Measurements from ENCODE around the gene SAP130.

The SAP130 gene

DNA sequence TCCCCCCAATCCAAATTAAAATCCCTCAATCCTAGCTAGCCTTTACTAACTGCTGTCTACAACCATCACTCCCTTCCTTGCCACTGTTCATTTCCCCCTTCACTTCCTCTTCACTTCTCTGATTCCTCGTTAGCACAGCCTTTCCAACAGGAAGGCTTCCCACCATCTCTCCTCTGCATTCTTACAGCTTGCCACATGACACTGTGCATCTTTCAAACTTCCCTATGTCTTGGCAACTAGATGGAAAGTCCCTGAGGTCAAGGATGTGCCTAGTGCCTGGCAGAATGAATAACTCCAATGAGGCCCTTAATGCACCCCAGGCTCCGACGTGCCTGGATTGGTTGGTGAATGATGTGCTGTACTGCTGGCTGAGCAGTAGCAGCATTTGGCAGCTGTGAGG is 15.2 kb downstream of the SAP130 start:
- Histone ChIP-seq H3K18ac (ENCODE audit: low read length) (no peak overlapping the region), H2BK12ac (ENCODE audit: low read length) (no peak overlapping the region), H3K4me2 (ENCODE audit: low read length) (no peak overlapping the region), H4K8ac (ENCODE audit: low read depth, low read length) (no peak overlapping the region), H2BK5ac (ENCODE audit: low read depth, low read length, poor library complexity) (no peak overlapping the region), H3K36me3 (ENCODE audit: control insufficient read depth in 1 of 2, insufficient read depth in 2 of 2, low read length in 2 of 2) (peaks cover 53 to 81% of the 10 kb centered on the region in 2 experiments), H3K79me1 (ENCODE audit: low read length) (no peaks in the 10 kb centered on the region), H3K23ac (ENCODE audit: low read length) (no peak overlapping the region), H3K79me2 (ENCODE audit: control insufficient read depth, insufficient read depth, low read length, poor library complexity) (no peaks in the 10 kb centered on the region), H3K9me3 (ENCODE audit: insufficient read depth, low read depth, low read length) (no peaks in the 10 kb centered on the region), H3K27ac (ENCODE audit: low read depth, low read length) (no peak overlapping the region), H3K27me3 (ENCODE audit: insufficient read depth, low read length) (no peaks in the 10 kb centered on the region), H4K91ac (ENCODE audit: low read depth, low read length) (no peak overlapping the region), H3K4ac (ENCODE audit: low read depth, low read length) (no peak overlapping the region), H2AFZ (ENCODE audit: insufficient read depth, low read length, poor library complexity) (no peak overlapping the region), H3K14ac (ENCODE audit: low read length) (no peak overlapping the region), H2AK5ac (ENCODE audit: low read length) (no peak overlapping the region), H4K12ac (ENCODE audit: low read depth, low read length) (no peak overlapping the region), H3K9ac (ENCODE audit: low read length) (peak overlapping the region; percentile 7), H3K4me1 (ENCODE audit: control insufficient read depth in 1 of 2, insufficient read depth in 2 of 2, low read length in 2 of 2) (no peaks in the 10 kb centered on the region), H3K4me3 (ENCODE audit: low read depth, low read length) (no peak overlapping the region), H2BK120ac (ENCODE audit: insufficient read depth, low read length, poor library complexity) (no peak overlapping the region)
- DNase-seq = no peak
- WGBS (ENCODE audit: extremely low coverage, insufficient coverage, insufficient read length) = no CpG with 5 or more reads among the region's 3 CpGs

DNA sequence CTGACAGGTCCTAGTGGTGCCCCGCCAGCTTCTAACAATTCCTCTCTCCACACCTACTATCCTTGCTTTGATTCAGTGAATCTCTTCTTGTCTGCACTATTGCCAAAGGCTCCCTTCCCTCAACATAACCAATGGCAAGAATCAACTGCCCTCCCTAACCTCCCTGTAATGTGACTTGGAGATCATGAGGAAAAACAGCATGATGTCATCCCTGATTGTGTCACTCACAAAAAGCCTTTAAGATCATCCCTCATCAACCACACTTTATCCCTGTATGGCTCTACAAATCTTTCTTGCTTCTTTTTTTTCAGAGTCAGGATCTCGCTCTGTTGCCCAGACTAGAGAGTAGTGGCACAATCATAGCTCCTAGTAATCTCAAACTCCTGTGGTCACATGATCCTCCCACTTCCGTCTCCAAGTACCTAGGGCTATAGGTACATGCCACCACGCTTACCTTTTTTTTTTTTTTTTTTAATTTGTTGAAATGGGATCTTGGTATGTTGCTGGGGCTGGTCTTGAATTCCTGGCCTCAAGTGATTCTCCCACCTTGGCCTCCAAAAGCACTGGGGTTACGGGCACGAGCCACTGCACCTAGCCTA is 19.7 kb downstream of the SAP130 start:
- H3K23ac ChIP-seq (ENCODE audit: low read length) = no peak overlapping the region
- no peak overlapping the region for H3K9ac ChIP-seq (ENCODE audit: low read length)
- H2BK120ac ChIP-seq (ENCODE audit: insufficient read depth, low read length, poor library complexity) = no peak overlapping the region
- H2AFZ ChIP-seq (ENCODE audit: insufficient read depth, low read length, poor library complexity) = no peak overlapping the region
- WGBS (ENCODE audit: extremely low coverage, insufficient coverage, insufficient read length) = no CpG with 5 or more reads among the region's 6 CpGs
- no peak overlapping the region for H2BK12ac ChIP-seq (ENCODE audit: low read length)
- H4K8ac ChIP-seq (ENCODE audit: low read depth, low read length) = no peak overlapping the region
- no peak for DNase-seq
- H4K12ac ChIP-seq (ENCODE audit: low read depth, low read length) = no peak overlapping the region
- H3K79me2 ChIP-seq (ENCODE audit: control insufficient read depth, insufficient read depth, low read length, poor library complexity) = no peaks in the 10 kb centered on the region
- no peak overlapping the region for H3K18ac ChIP-seq (ENCODE audit: low read length)
- H3K27me3 ChIP-seq (ENCODE audit: insufficient read depth, low read length) = no peaks in the 10 kb centered on the region
- H3K4ac ChIP-seq (ENCODE audit: low read depth, low read length) = no peak overlapping the region
- no peak overlapping the region for H3K14ac ChIP-seq (ENCODE audit: low read length)
- H3K9me3 ChIP-seq (ENCODE audit: insufficient read depth, low read depth, low read length) = no peaks in the 10 kb centered on the region
- H3K27ac ChIP-seq (ENCODE audit: low read depth, low read length) = no peak overlapping the region
- no peak overlapping the region for H3K4me3 ChIP-seq (ENCODE audit: low read depth, low read length)
- no peak overlapping the region for H3K4me2 ChIP-seq (ENCODE audit: low read length)
- peaks cover 43 to 57% of the 10 kb centered on the region in 2 experiments for H3K36me3 ChIP-seq (ENCODE audit: control insufficient read depth in 1 of 2, insufficient read depth in 2 of 2, low read length in 2 of 2)
- H3K79me1 ChIP-seq (ENCODE audit: low read length) = no peaks in the 10 kb centered on the region
- H4K91ac ChIP-seq (ENCODE audit: low read depth, low read length) = no peak overlapping the region
- H2BK5ac ChIP-seq (ENCODE audit: low read depth, low read length, poor library complexity) = no peak overlapping the region
- H2AK5ac ChIP-seq (ENCODE audit: low read length) = no peak overlapping the region
- no peaks in the 10 kb centered on the region for H3K4me1 ChIP-seq (ENCODE audit: control insufficient read depth in 1 of 2, insufficient read depth in 2 of 2, low read length in 2 of 2)

DNA sequence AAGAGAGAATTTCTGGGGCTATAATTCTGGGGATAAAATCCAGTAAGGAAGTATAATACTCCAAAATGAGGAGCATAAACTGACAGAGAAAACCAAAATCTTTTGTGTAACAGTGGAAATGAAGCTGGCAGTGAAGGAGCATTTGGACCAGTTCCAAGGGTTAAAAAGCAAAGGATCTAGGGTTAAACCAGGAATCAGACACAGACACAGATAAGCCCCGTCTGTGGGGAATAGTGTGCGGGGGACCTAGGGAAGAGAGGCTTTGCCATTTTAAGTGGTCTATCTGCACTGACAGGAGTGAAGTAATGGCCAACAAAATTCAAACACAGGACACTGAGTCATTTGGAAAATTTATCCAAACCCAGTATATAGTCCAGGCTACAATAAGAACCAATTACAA is 23.4 kb downstream of the SAP130 start:
- H2BK12ac ChIP-seq (ENCODE audit: low read length) = no peak overlapping the region
- no peak overlapping the region for H2BK120ac ChIP-seq (ENCODE audit: insufficient read depth, low read length, poor library complexity)
- no peaks in the 10 kb centered on the region for H3K9me3 ChIP-seq (ENCODE audit: insufficient read depth, low read depth, low read length)
- no peaks in the 10 kb centered on the region for H3K27me3 ChIP-seq (ENCODE audit: insufficient read depth, low read length)
- H3K23ac ChIP-seq (ENCODE audit: low read length) = no peak overlapping the region
- H3K9ac ChIP-seq (ENCODE audit: low read length) = no peak overlapping the region
- no peak overlapping the region for H2BK5ac ChIP-seq (ENCODE audit: low read depth, low read length, poor library complexity)
- H3K36me3 ChIP-seq (ENCODE audit: control insufficient read depth in 1 of 2, insufficient read depth in 2 of 2, low read length in 2 of 2) = peaks cover 43 to 49% of the 10 kb centered on the region in 2 experiments
- no peak overlapping the region for H4K8ac ChIP-seq (ENCODE audit: low read depth, low read length)
- no peak overlapping the region for H2AK5ac ChIP-seq (ENCODE audit: low read length)
- no peak overlapping the region for H3K27ac ChIP-seq (ENCODE audit: low read depth, low read length)
- no peaks in the 10 kb centered on the region for H3K4me1 ChIP-seq (ENCODE audit: control insufficient read depth in 1 of 2, insufficient read depth in 2 of 2, low read length in 2 of 2)
- H3K79me2 ChIP-seq (ENCODE audit: control insufficient read depth, insufficient read depth, low read length, poor library complexity) = no peaks in the 10 kb centered on the region
- no peak overlapping the region for H3K14ac ChIP-seq (ENCODE audit: low read length)
- no peak overlapping the region for H3K18ac ChIP-seq (ENCODE audit: low read length)
- no peak overlapping the region for H4K91ac ChIP-seq (ENCODE audit: low read depth, low read length)
- no peak overlapping the region for H2AFZ ChIP-seq (ENCODE audit: insufficient read depth, low read length, poor library complexity)
- H3K4ac ChIP-seq (ENCODE audit: low read depth, low read length) = no peak overlapping the region
- WGBS (ENCODE audit: extremely low coverage, insufficient coverage, insufficient read length) = no CpG with 5 or more reads among the region's 2 CpGs
- no peak for DNase-seq
- no peak overlapping the region for H4K12ac ChIP-seq (ENCODE audit: low read depth, low read length)
- no peak overlapping the region for H3K4me3 ChIP-seq (ENCODE audit: low read depth, low read length)
- H3K4me2 ChIP-seq (ENCODE audit: low read length) = no peak overlapping the region
- H3K79me1 ChIP-seq (ENCODE audit: low read length) = no peaks in the 10 kb centered on the region

DNA sequence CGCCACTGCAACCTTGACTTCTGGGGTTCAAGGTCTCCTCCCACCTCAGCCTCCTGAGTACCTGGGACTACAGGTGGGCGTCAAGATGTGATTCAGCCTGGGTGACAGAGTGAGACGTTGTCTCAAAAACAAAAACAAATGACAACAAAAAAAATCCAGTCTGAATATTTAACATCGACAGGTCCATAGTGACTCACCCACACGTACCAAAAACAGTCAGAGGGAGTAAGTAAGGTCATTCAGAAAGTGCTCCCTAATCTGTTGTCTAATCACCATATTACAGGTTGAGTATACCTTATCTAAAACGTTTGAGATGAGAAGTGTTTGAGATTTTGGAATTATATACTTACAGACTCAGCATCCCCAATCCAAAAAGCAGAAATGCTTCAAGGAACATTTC is 24.4 kb downstream of the SAP130 start:
- no peaks in the 10 kb centered on the region for H3K27me3 ChIP-seq (ENCODE audit: insufficient read depth, low read length)
- H3K4me1 ChIP-seq (ENCODE audit: control insufficient read depth in 1 of 2, insufficient read depth in 2 of 2, low read length in 2 of 2) = no peaks in the 10 kb centered on the region
- H3K36me3 ChIP-seq (ENCODE audit: control insufficient read depth in 1 of 2, insufficient read depth in 2 of 2, low read length in 2 of 2) = peaks cover 39 to 48% of the 10 kb centered on the region in 2 experiments
- H4K12ac ChIP-seq (ENCODE audit: low read depth, low read length) = no peak overlapping the region
- H3K4ac ChIP-seq (ENCODE audit: low read depth, low read length) = no peak overlapping the region
- no peak overlapping the region for H3K23ac ChIP-seq (ENCODE audit: low read length)
- no CpG with 5 or more reads among the region's 6 CpGs for WGBS (ENCODE audit: extremely low coverage, insufficient coverage, insufficient read length)
- H2AK5ac ChIP-seq (ENCODE audit: low read length) = no peak overlapping the region
- H3K79me2 ChIP-seq (ENCODE audit: control insufficient read depth, insufficient read depth, low read length, poor library complexity) = no peaks in the 10 kb centered on the region
- no peak overlapping the region for H3K27ac ChIP-seq (ENCODE audit: low read depth, low read length)
- no peak overlapping the region for H2BK12ac ChIP-seq (ENCODE audit: low read length)
- no peak overlapping the region for H2AFZ ChIP-seq (ENCODE audit: insufficient read depth, low read length, poor library complexity)
- H2BK5ac ChIP-seq (ENCODE audit: low read depth, low read length, poor library complexity) = no peak overlapping the region
- DNase-seq = no peak
- H3K9me3 ChIP-seq (ENCODE audit: insufficient read depth, low read depth, low read length) = no peaks in the 10 kb centered on the region
- no peak overlapping the region for H3K4me3 ChIP-seq (ENCODE audit: low read depth, low read length)
- H3K9ac ChIP-seq (ENCODE audit: low read length) = no peak overlapping the region
- H3K4me2 ChIP-seq (ENCODE audit: low read length) = no peak overlapping the region
- H4K91ac ChIP-seq (ENCODE audit: low read depth, low read length) = no peak overlapping the region
- no peaks in the 10 kb centered on the region for H3K79me1 ChIP-seq (ENCODE audit: low read length)
- no peak overlapping the region for H3K14ac ChIP-seq (ENCODE audit: low read length)
- H2BK120ac ChIP-seq (ENCODE audit: insufficient read depth, low read length, poor library complexity) = no peak overlapping the region
- no peak overlapping the region for H3K18ac ChIP-seq (ENCODE audit: low read length)
- no peak overlapping the region for H4K8ac ChIP-seq (ENCODE audit: low read depth, low read length)

Data from trophoblast cell (in vitro differentiated cells and primary cell).